ENCODE results near the gene QSOX1.
A peak's percentile ranks its signal among the peaks of the same experiment; 100 is the strongest.

Gene QSOX1

GRCh38 chr1:180152588-180152987, 2.1 kb upstream of the QSOX1 start:
- DNase-seq, result no peak

GRCh38 chr1:180153032-180153431, 1.6 kb upstream of the QSOX1 start:
- DNase-seq, result no peak

GRCh38 chr1:180154003-180154324, 705 bp upstream of the QSOX1 start:
- DNase-seq, result no peak

- DNase-seq, result peak; percentile 31
These were observed 563 bp downstream of the QSOX1 start for GRCh38 chr1:180155182-180155682.

- DNase-seq, result no peak
These were observed 1.5 kb downstream of the QSOX1 start for GRCh38 chr1:180156201-180156600.

- DNase-seq, result no peak
These were observed 2.0 kb downstream of the QSOX1 start for GRCh38 chr1:180156631-180157091.

- no peak for DNase-seq
These were observed 2.4 kb downstream of the QSOX1 start for GRCh38 chr1:180157108-180157507.

- no peak for DNase-seq
These were observed 2.9 kb downstream of the QSOX1 start for GRCh38 chr1:180157576-180158057.

GRCh38 chr1:180158149-180159147, 3.8 kb downstream of the QSOX1 start:
- DNase-seq, result no peak

GRCh38 chr1:180160357-180160756, 5.7 kb downstream of the QSOX1 start:
- DNase-seq, result no peak

GRCh38 chr1:180163041-180163440, 8.4 kb downstream of the QSOX1 start:
- no peak for DNase-seq

GRCh38 chr1:180165096-180165495, 10.4 kb downstream of the QSOX1 start:
- no peak for DNase-seq

GRCh38 chr1:180165509-180166435, 11.1 kb downstream of the QSOX1 start:
- DNase-seq, result no peak

- DNase-seq, result no peak
These were observed 11.7 kb downstream of the QSOX1 start for GRCh38 chr1:180166436-180166800.

GRCh38 chr1:180167021-180167701, 12.5 kb downstream of the QSOX1 start:
- DNase-seq, result no peak

GRCh38 chr1:180167721-180168467, 13.2 kb downstream of the QSOX1 start:
- no peak for DNase-seq

- DNase-seq, result no peak
These were observed 14.3 kb downstream of the QSOX1 start for GRCh38 chr1:180168786-180169639.

GRCh38 chr1:180169640-180170195, 15.0 kb downstream of the QSOX1 start:
- DNase-seq, result no peak

GRCh38 chr1:180170546-180171151, 16.0 kb downstream of the QSOX1 start:
- DNase-seq, result no peak

GRCh38 chr1:180171691-180172090, 17.0 kb downstream of the QSOX1 start:
- DNase-seq, result no peak
